Medulla oblongata (tissue), 1 donor: ENCODE results near the gene CPB2.

Experiments
- DNase-seq: peaks from one replicate; pipeline ENCODE4 v3.0.0-alpha.2; 2015; ENCODE audit errors: extremely low spot score

Gene CPB2

DNA sequence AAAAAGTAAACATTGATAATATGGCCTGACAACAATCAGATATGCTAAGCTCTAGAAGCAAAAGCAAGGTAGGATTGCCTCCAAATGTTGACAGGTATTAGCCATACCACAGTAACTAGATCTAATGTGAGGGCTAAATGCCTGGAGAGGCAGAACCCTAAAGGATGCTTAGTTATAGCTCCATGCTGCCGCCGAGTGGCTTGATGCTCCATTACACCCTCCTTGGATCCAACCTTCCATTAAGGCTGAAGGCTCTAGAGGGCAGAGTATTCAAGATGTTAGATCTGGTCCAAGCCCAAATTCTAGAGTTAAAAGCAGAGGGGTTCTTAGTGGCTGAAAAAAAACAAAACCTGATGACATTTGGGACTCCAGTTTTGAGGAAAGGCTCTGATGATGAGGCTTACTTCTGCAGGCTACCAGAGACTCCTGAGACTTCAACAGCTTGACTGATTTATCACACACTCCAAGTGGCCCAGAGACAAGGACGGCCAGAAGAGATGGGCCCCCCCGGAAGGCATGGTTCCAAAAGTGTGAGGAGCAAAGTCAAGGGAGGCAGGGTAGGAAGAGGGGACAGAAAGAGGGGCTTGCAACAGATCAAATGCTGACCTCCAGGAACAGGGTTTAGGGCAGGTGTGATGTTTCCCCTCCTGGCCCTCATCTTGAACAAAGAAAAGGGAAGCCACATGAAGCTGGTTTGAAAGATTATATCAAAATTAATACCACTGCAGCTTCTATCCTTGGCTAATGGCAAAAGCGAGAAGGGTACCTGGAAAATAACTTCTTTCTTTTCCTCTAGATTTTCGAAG lies 21.9 kb upstream of the CPB2 start:
- peak; percentile 95 for DNase-seq

DNA sequence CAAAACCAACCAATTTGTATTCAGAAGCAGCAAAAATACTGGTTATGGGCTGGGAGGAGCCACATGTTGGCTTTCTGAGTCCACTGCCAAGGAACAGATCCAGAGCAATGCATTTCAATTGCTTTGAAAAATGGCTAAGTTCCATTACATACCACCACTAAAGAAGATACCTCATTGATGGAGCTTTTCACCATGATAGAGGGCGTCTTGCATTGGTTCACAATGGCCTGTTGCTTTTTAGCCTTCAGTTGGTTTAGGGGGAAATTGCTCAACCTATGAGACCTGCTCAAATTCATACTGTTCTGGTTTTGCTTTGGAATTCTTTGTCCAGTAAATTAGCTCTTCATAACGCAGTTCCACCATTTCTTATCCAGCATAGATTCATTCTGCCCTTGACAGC lies 21.2 kb upstream of the CPB2 start:
- no peak for DNase-seq

DNA sequence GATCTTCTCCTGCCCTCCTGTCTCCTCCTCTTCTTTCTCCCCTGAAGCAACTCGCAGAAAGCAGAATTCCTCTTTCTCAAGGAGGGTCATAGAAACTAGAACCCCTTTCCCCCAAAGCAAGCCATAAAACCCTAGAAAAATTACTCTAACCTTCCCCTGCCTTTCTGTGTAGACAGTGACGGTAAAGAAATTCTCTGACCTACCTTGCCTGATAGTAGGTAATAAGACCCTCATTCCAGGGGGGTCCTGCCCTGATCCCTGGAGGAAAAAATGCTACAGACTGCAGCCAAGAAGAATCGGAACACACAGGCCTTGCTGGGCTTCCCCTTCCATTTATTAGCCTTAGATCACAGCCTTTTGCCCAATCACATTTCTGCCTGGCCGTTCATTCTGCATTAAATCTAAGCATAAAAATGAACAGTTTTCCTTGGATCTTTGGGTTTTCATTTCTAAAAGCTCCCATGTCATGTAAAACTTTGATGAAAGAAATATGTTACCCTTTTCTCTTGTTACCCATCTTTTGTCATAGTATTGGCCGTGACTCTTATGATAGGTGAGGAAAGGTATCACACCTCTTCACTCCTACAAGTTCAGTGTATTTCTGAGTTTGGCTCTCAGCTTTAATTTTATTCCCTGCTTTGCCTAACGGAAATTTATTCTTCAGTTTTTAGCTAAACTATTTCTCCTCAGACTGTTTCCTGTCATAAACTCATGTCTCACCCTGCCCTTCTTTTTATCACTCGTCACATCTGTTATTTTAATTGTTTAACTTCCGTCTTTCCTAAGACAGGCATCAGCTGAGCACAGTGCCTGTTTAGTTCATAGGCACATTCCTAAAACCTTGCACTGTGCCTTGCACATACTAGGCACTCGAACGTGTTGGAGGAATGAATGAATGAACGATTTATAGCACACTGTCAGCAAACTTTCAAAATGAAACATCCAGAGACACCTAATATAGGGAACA lies 20.4 kb upstream of the CPB2 start:
- no peak for DNase-seq

DNA sequence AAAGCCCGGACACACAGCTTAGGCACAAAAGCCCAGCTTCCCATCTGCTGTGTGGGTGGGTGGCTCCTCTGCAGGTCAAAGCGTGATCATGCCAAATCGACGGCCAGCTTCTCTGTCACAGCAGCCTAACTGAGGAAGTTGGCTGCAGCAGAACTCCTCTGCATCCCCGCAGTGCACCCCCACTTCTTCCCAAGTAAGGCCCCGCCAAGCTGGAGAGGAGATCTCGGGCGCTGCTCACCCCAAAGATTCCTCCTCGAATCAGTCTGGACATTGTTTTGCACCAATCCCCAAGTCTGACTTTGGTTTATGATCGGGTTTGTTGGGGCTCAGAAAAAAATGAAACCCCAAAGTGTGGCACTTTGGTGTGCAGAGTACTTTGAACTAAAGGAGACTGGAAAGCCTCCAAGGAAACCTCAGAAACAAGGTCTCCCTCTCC lies 19.7 kb upstream of the CPB2 start:
- DNase-seq = no peak

DNA sequence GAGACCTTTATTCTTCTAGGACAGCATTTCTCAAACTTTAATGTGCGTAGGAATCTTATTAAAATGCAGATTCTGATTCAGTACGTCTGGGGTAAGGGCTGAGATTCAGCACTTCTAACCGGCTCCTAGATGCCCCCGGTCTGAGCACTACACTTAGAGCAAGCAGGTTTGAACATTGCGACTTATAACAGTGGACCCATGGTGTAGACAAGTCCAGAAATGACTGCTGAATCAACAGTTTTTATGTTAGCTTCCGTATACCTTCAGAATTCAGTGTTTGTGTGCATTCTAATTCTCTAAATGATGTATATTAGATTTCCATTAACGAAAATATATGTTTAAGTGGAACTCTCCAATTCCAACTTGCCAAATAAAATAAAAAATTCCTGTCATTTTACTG lies 17.5 kb upstream of the CPB2 start:
- DNase-seq = no peak

DNA sequence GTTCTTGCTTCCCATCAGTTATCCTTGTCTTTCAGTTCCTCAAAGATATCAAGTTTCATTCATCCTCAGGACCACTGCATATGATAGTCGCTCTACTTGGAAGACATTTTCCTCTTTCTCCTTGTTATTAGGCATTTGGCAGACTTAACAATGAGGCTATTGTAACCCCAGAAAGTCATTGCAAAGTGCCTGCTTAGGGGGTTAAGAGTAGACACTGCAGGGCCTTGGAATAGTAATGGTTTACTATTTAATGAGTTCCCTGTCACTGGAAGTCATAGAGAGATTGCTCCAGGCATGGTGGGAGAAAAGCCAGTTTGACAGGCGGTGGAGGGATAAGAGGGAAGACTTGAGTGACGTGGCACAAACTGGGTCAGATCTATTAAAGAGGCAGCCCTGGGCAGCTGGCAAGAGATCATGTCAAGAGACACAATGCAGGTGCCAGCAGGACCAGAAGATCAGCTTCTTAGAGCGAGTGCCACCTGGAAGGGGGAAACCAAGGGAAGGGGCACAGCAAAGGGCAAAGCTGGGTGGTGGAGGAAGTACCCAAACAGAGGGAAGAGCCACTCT lies 16.8 kb upstream of the CPB2 start:
- no peak for DNase-seq

DNA sequence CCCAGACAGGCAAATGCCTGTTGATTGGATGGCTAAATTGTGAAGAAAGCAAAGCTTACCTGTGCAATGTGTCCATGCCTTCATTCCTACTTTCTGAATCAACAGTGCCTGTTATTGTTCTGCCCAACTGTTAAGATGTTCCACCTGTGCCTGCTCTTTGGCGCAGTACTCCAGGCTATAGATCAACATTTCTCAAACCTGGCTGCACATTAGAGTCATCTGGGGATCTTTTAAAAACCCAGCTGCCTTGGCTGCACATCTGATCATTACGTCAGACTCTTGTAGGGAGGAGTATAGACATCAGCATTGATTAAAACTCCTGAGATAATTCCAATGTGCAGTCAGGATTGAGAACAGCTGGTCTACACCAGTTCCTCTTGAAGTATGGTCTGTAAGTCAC lies 16.2 kb upstream of the CPB2 start:
- DNase-seq = no peak

DNA sequence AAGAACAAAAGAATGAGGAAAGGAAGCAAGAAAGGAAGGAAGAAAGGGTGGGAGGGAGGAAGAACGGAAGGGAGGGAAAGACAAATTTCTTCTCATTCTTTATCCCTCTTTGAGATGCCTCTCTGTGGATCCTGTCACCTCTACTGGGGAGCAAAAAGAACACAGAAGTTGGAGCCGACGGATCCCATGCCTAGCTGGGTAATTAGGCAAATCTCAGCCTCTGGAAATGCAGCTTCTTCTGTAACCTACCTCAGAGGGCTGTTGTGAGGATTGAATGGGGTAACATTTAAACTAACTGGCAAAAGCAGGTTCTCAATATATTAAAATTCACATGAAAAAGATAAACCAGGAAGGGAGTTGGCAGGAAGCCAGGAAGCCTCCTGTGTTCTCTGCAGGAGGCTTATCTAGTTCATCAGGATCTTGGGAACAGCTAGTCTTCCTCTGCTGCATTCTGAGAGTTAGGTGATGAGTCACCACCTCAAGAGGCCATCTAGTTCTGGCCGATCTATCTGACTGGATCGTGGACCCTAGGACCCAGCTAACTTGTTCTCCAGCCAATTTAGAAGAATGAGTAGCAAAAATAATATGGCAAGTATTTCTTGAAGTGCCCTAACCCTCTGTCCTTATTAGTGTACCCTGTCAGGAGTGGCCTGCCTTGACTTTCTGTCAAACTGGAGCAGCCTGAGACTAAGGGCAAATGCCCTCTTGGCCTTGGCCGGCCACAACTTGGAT lies 15.2 kb upstream of the CPB2 start:
- no peak for DNase-seq

DNA sequence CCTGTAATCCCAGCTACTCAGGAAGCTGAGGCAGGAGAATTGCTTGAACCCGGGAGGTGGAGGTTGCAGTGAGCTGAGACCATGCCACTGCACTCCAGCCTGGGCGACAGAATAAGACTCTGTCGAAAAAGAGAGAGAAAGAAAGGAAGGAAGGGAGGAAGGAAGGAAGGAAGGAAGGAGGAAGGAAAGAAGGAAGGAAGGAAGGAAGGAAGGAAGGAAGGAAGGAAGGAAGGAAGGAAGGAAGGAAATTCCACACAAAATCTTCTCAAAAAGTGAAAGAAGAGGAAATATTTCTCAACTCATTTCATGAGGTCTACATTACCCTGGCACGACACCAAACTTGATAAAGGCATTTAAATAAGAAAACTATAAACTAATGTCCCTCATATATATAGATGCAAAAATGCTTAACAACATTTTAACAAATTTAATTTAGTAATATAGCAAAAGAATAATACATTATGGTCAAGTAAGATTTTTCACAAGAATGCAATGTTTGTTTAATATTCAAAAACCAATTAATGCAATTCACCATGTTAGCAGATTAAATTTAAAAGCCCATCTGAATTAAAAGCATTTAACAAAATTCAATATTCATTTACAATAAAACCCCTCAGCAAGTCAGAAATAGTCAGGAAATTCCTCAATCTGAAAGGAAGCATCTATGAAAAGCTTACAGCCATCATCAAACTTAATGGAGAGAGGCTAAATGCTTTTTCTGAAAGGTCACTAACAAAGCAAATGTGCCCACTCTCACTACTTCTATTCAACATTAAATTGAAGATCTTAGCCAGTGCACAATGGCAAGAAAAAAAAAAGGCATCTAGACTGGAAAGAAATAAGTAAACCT lies 12.0 kb upstream of the CPB2 start:
- DNase-seq = no peak

DNA sequence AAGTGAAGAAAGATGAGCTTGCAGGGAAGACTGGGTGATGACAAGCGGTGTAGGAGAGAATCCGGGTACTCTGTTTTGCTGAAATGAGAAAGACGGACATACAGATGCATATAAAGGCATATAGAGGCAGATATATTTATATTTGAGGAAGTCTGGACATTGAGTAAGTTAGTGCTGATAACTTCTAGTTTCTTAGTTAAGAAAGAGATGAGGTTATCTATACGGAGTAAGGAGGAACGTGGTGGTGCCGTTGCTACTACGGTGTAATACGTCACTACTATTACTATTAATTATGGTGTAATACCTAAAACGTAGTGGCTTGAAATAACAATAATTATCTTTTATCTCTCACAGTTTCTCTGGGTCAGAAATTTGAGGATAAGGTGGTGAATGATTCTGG lies 9.8 kb upstream of the CPB2 start:
- no peak for DNase-seq

DNA sequence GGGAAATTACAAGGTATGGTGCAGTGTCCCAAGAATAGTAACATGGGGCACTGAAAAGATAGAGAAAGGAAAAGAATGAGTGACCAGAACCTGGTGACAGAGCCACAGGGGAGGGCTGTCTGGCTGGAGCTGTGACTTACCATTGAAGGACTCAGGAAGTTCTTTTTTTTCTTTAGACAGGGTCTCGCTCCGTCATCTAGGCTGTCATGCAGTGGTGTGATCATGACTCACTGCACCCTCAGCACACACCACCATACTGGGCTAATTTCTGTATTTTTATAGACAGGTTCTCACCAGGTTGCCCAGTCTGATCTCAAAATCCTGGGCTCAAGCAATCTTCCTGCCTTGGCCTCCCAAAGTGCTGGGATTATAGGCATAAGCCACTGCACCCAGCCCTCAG lies 8.8 kb upstream of the CPB2 start:
- no peak for DNase-seq

DNA sequence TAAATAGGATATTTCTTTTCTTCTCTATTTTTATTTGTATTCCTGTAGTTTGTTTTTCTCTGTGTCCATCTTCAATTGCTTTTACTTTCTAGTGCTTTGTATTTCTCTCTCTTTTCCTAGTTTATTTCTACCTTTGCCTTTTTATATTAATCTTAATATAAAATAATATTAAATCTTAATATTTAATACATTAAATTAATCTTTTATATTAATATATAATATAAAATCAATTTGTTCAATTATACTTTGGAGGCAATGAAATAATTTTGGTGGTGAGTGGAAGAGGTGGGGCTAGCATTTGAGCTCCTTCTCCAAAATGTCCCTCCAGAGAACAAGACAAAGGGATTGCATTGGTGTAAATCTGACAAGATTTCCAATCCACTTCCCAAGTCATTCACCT lies 6.3 kb upstream of the CPB2 start:
- DNase-seq = no peak

DNA sequence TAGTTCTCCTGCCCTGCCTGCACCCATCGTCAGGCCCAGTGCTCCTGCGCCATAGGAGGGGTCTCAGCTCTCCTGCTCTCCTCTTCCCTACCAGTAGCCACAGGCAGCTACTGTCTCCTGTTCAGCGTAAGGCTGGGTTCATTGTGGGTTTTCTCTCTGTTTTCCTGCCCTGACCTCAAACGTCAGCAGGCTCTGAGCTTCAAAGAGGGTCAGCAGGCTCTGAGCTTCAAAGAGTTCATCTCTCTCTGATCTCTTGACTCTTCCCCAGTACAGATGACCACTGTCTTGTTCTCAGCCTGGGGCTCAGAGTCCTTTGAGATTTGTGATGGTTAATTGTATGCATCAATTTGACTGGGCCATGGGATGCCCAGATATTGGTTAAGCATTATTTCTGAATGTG lies 4.6 kb upstream of the CPB2 start:
- DNase-seq = no peak

DNA sequence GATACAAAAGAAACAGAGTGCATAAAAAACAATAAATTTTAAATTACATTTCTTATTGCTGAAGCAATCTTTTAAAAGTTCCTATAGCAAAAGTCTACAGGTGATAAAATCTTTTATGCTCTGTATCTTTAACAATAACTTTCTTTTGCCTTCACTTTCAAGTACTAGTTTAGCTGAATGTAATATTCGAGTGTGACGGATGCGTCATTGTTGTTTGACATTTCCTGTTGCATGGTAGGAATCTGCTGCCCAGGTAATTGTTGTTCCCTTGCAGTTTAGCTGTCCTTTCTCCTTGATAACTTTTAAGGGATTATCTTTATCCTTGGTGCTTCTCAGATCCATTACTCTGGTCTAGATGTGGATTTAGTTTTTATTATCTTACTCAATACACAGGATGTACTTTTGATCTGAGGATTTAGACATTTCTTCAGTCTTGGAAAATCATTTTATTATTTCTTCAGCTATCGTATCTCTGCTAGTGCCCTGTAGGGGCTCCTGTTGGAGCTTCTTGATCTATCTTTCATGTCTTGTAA lies 2.1 kb upstream of the CPB2 start:
- DNase-seq = no peak

DNA sequence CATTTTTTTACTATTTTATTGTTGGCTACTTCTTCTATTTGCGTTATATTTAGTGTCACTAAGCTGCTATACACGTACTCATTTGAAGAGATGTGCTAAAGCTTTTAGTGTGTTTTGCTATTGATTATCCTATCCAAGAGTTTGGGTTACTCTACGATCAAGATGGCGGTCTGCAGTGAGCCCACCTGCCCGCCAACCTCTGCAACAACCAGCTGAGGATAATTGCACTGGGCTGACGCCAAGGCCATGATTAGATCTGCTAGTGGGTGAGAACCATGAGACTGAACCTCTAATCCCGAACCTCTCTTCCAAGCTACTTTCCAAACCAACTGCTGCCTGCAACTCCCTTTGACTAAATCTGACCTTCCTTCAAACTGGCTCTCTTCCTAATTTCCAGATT lies 1.8 kb downstream of the CPB2 start:
- DNase-seq = no peak

DNA sequence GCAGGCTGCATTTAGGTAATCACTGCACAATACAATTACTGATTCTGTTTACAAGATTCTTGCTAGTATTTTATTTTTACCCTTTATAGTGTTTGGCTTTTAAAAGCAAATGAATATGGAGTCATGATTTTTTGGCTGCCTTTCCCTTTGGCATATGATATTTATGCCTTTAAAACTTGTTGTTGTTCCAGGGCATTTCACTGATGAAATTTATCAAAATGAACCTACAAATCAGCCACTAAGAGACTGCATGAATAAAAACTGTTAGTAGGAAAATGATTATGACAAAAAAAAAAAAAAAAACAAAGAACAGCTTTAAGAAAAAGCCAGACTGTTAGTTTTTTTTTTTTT lies 2.6 kb downstream of the CPB2 start:
- no peak for DNase-seq

DNA sequence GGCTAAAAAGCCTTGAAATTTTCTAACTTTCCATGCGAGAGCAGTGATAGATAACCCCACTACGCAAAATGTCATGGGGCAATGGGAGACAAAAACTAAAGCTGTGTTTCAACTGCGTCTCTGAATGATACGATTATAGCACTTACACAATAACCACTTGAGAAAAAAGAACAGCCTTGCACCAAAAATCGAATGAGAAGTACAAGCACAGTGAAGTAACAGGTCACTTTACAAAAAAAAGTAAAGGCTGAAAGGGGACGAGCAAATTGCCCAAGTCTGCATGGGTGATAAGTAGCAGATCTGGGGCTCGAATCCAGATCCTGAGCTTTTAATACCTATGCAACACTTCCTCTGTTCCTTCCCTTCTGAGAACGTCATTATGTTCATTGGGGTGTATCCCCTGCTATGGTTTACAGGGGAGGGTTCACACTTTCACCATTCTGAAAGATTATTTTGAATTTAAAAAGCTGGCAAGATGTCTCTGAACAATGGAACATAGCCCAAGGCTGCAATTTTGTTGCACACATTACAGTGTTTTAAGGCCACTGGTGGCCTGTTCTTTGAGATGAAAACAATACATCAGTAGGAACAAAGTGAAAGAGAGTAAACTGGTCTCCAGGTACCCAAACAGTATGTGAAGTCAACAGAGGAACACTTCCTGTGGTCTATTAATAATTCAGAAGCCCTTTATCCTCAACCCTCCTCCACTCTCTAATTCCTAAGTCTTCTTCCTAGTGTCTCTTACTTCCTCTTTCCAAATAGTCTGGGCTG lies 3.2 kb downstream of the CPB2 start:
- DNase-seq = peak; percentile 44

DNA sequence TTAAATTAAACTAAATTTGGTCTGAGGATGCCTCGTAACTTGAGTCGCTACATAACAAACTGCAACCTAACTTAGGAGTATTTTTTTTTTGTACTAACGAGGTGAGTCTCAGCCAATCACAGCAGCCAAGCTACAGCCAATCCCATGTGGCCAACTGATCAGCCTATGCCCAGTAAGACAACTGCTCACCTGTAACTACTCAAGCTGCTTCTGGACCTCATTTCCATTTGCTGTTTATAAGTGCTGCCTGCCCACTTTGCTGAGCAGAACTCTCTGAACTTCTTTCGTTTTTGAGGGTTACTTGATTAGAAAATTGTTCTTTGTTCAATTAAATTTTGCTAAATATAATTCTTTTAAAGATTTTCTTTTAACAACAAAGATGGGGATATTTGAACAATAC lies 3.8 kb downstream of the CPB2 start:
- no peak for DNase-seq

DNA sequence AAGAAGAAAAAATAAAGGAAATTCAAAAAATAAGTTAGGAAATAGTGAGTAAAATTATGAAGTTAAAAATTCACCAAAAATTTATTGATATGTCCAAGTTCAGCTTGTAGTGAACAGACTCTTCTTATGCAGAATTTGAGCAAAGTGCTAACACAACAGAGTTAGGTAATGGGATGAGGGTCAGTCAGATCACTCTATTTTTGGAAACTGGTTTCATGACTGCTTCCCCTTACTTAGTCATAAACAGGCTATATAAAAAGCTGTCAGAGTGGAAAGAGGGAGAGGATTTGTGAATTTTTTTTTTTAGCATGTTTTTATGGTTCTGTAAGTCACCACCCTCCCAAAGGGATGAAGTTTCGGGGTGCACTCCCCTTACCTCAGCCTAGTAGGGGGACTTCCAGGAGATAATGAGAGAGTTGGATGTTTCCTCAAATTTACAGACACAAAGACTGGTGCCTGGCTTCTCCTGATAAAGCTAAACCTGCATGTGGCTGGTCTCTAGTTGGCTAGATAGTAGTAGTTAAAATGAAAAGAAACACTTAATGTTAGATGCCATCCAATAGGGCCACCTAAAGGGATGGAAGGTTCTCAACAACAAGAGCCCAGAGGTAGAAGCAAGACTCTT lies 4.5 kb downstream of the CPB2 start:
- DNase-seq = peak; percentile 48

DNA sequence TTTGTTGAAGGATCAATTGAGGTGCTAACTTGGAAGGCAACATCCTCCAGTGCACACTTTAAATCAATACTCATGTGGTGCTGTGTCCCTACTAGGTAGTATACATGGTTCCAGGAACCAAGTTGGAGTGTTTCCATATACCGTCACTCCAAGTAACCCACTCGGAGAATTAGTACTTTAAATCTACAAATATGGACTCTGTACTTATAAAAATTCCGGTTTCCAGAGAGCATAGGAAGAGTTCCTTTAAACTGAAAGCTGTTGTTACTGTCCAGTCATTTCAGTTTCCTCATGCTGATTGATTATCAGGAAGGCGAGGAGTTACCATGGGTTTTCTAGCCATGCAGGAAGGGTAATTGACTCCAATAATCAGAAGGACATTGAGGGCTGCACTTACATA lies 7.2 kb downstream of the CPB2 start:
- DNase-seq = no peak
